Right atrium auricular region (tissue), 2 donors: ENCODE results near the gene DNAAF9. TPM values are rescaled to one million over a fixed set of nuclear protein-coding genes. Genes with fewer than 3 reads are reported as not detected.

Source experiments
- DNase-seq: peaks from one replicate; pipeline ENCODE4 v3.0.0-alpha.2; 2019; ENCODE audit warnings: low spot score
- H3K27ac ChIP-seq, 2 donors: fragments of 200-600 bp; sonication (generic); 1 replicate in 1 of 2; 2 replicates in 1 of 2; pipeline ENCODE4 v1.5.1; 2016 to 2019
- H3K27me3 ChIP-seq, 2 donors: fragments of 200-600 bp; sonication (generic); one replicate each; pipeline versions ENCODE4 v1.5.1 to v1.6.0; 2017 to 2019
- H3K36me3 ChIP-seq: fragments of 200-600 bp; sonication (generic); one replicate; pipeline ENCODE4 v1.5.1; 2016
- H3K4me1 ChIP-seq, 2 donors: fragments of 200-600 bp; sonication (generic); one replicate each; pipeline versions ENCODE4 v1.5.1 to v1.6.0; 2017 to 2019
- H3K4me3 ChIP-seq, 2 donors: fragments of 200-600 bp; sonication (generic); 1 replicate in 1 of 2; 2 replicates in 1 of 2; pipeline ENCODE4 v1.5.1; 2017 to 2019; ENCODE audit warnings: mild to moderate bottlenecking in 1 of 2, moderate library complexity in 1 of 2
- H3K9me3 ChIP-seq, 2 donors: fragments of 200-600 bp; sonication (generic); one replicate each; pipeline ENCODE4 v1.5.1; 2019
- total RNA-seq, 2 donors: library from RNA; depleted of rRNA; stranded (reverse); fragments of >200 nt; gene quantifications; one replicate each; pipeline ENCODE4 v1.1.0, GENCODE V29; 2016
- TF ChIP-seq, protein P1 (sequence below), 2 donors: fragments of 200-600 bp; sonication (generic); IDR thresholded peaks; one replicate each; pipeline ENCODE4 v1.5.1; 2019; ENCODE audit warnings: antibody characterized with exemption in 2 of 2

The DNAAF9 gene
- total RNA-seq, 2 donors from 2014 or later, result 13.4 to 19.2 TPM

- Histone ChIP-seq H3K4me3 (no peak overlapping the region), H3K4me1 (peaks cover 0 to 53% of the 10 kb centered on the region in 2 donors), H3K27me3 (no peaks in the 10 kb centered on the region), H3K36me3 (no peaks in the 10 kb centered on the region), H3K9me3 (no peaks in the 10 kb centered on the region), H3K27ac (no peak overlapping the region)
- TF ChIP-seq, protein P1, sequence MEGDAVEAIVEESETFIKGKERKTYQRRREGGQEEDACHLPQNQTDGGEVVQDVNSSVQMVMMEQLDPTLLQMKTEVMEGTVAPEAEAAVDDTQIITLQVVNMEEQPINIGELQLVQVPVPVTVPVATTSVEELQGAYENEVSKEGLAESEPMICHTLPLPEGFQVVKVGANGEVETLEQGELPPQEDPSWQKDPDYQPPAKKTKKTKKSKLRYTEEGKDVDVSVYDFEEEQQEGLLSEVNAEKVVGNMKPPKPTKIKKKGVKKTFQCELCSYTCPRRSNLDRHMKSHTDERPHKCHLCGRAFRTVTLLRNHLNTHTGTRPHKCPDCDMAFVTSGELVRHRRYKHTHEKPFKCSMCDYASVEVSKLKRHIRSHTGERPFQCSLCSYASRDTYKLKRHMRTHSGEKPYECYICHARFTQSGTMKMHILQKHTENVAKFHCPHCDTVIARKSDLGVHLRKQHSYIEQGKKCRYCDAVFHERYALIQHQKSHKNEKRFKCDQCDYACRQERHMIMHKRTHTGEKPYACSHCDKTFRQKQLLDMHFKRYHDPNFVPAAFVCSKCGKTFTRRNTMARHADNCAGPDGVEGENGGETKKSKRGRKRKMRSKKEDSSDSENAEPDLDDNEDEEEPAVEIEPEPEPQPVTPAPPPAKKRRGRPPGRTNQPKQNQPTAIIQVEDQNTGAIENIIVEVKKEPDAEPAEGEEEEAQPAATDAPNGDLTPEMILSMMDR (IDR thresholded peaks at IDR 0.05), result no peak
- no peak for DNase-seq
These were observed 3.7 kb downstream of the DNAAF9 start for GRCh38 chr20:3403741-3404140.

DNA sequence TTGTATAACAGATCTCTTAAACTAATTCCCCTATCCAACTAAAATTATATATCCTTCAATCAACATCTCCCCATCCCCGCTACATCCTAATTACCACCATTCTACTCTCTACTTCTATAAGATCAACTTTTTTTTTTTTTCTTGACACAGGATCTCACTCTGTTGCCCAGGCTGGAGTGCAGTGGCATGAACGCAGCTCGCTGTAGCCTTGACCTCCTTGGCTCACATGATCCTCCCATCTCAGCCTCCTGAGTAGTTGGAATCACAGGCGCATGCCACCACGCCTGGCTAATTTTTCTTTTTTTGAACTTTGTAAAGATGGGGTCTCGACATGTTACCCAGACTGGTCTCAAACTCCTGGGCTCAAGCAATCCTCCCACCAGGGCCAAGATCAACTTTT lies 5.0 kb downstream of the DNAAF9 start:
- TF ChIP-seq, protein P1 (IDR thresholded peaks at IDR 0.05), result no peak
- H3K9me3 ChIP-seq, result no peaks in the 10 kb centered on the region
- no peaks in the 10 kb centered on the region for H3K27me3 ChIP-seq
- peaks cover 0 to 66% of the 10 kb centered on the region in 2 donors for H3K4me1 ChIP-seq
- H3K27ac ChIP-seq, result no peak overlapping the region
- H3K4me3 ChIP-seq, result no peak overlapping the region
- no peak for DNase-seq
- no peaks in the 10 kb centered on the region for H3K36me3 ChIP-seq

GRCh38 chr20:3400260-3401155 lies 7.0 kb downstream of the DNAAF9 start:
- DNase-seq, result no peak
- H3K4me1 ChIP-seq, result peaks cover 0 to 53% of the 10 kb centered on the region in 2 donors

GRCh38 chr20:3398681-3399252 lies 8.7 kb downstream of the DNAAF9 start:
- TF ChIP-seq, protein P1 (IDR thresholded peaks at IDR 0.05), result no peak
- Histone ChIP-seq H3K36me3 (no peaks in the 10 kb centered on the region), H3K9me3 (no peaks in the 10 kb centered on the region), H3K27ac (no peak overlapping the region), H3K4me1 (peaks cover 0 to 46% of the 10 kb centered on the region in 2 donors), H3K4me3 (no peak overlapping the region), H3K27me3 (no peaks in the 10 kb centered on the region)
- DNase-seq, result no peak

More at GRCh38 chr20:3400260-3401155, 7.0 kb downstream of the DNAAF9 start:
- H3K9me3 ChIP-seq, result no peaks in the 10 kb centered on the region
- H3K4me3 ChIP-seq, result no peak overlapping the region
- H3K36me3 ChIP-seq, result no peaks in the 10 kb centered on the region
- TF ChIP-seq, protein P1 (IDR thresholded peaks at IDR 0.05), result no peak
- H3K27ac ChIP-seq, result no peak overlapping the region
- no peaks in the 10 kb centered on the region for H3K27me3 ChIP-seq

DNA sequence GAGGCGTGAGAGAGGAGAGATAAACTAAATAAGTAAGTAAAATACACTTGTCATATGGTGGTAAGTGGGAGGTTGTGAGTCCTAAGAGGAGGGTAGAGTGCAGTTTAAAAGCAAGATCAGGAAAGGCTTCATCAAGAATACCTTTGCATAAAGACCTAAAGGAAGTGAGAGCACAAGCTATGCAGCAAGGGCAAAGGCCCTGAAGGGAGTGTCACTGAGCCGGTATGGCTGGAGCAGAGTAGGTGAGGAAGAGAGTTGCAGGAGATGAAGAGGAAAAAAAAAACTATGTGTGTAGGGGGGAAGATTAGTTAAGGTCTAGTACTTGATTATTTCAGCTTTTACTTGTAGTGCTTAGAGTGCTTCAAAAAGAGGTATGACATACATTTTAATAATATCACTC lies 11.0 kb downstream of the DNAAF9 start:
- no peaks in the 10 kb centered on the region for H3K27me3 ChIP-seq
- no peak for DNase-seq
- no peaks in the 10 kb centered on the region for H3K9me3 ChIP-seq
- no peaks in the 10 kb centered on the region for H3K36me3 ChIP-seq
- H3K4me3 ChIP-seq, result no peak overlapping the region
- H3K27ac ChIP-seq, result no peak overlapping the region
- TF ChIP-seq, protein P1 (IDR thresholded peaks at IDR 0.05), result no peak
- peaks cover 0 to 45% of the 10 kb centered on the region in 2 donors for H3K4me1 ChIP-seq
